A549 treated with AZD9567 at 1 μM for 4 hours (cell line): Measurements from ENCODE around the gene ROPN1L. TPM values are rescaled to one million over a fixed set of nuclear protein-coding genes. Genes with fewer than 3 reads are reported as not detected.

Source experiments
- total RNA-seq: library from RNA; stranded (reverse); fragments of 200-300 nt; extraction: Qiagen RNA extraction; gene quantifications from 5 replicates; pipeline ENCODE4 v1.2.3, GENCODE V29; 2022; ENCODE audit not compliant: insufficient read depth

The ROPN1L gene
- 1.6 to 3.5 TPM (median 2.1 TPM) in 5 replicates for total RNA-seq

DNA sequence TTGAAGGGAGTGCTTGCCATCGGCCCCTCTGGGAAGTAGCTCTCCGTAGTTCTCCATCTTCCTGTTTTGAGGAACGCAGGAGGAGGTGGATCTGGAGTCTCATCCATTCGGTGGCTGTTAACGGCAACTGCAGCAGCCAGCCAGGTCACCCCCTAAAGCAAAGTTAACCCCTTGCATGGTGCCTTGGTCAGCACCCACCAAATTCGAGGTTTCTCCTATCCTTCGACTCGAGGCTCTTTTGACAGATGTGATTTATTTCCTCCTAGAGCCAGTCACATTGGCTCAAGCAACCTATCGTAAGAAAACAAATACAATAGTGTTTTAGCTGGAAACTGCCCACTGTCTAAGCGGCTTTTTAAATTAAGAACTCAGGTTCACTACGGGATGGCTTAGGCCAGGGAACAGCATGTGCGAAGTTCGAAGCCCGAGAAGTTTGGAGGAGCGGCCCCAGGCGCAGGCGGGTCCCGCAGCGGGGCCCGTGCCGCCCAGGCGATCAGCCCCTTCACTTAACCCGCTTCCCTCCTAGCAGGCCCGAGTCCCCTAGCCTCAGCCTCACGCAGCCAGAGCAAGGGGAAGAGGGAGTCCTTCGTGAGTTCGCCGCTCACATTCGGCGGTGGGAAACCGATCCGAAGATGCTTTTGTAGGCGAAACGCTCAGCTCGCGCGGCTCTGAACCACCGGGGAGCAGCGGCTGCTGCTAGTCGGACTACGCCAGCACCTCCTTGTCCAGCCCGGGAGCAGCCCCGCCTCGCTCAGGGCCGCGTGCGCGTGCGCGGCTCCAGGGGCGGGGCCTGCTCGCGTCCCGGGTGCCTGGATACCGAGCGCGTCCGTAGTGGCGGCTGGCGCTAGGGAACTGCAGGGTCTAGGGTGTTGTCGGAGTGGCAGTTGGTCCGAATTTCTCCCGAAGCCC lies at the start of gene ROPN1L:
TSS of gene ROPN1L (plus strand) at position 797 of the 909 bp plus-strand sequence. CDS start 289 bp downstream, outside the sequence.

Other genes starting within 250 kb of the ROPN1L start
- gene ATPSCKMT, start 192.0 kb upstream of the ROPN1L start, total RNA-seq = 11.4 to 13.4 TPM (median 11.9 TPM) in 5 replicates
- 478 to 715 TPM (median 507 TPM) in 5 replicates for gene CCT5, start 191.6 kb upstream of the ROPN1L start, total RNA-seq
- 18.4 to 20.9 TPM (median 20.3 TPM) in 5 replicates for gene CMBL, start 134.0 kb upstream of the ROPN1L start, total RNA-seq
- gene MARCHF6, start 88.2 kb upstream of the ROPN1L start, total RNA-seq = 59.3 to 75.2 TPM (median 71.9 TPM) in 5 replicates
- gene ANKRD33B, start 122.2 kb downstream of the ROPN1L start, total RNA-seq = 9.0 to 10.5 TPM (median 9.5 TPM) in 5 replicates